Endometrial microvascular endothelial cells (primary cell): ENCODE measurements around the gene ACSL6. TPM values are rescaled to one million over a fixed set of nuclear protein-coding genes. Genes with fewer than 3 reads are reported as not detected.

ENCODE experiments used
- in situ Hi-C: cut with HindIII; loops from 2 replicates; pipeline ENCODE4 v1.10.0; 2017; ENCODE audit warnings: low sequenced_read_pairs, low pct_unique_long_range_greater_than_20kb; ENCODE audit errors: inconsistent ontology term
- total RNA-seq: library from RNA; depleted of rRNA; stranded (reverse); fragments of >200 nt; gene quantifications from one replicate; pipeline ENCODE4 v1.2.3, GENCODE V29; 2015; ENCODE audit errors: inconsistent ontology term

Gene ACSL6
- total RNA-seq, 1 donor from 2014 or later: not detected

GRCh38 chr5:132021654-132022053 is 10.2 kb upstream of the ACSL6 start:
- in situ Hi-C loops: loop anchor here (25.0 kb wide), 1 partner anchor 584 kb away; no protein-coding TSS in a partner anchor

DNA sequence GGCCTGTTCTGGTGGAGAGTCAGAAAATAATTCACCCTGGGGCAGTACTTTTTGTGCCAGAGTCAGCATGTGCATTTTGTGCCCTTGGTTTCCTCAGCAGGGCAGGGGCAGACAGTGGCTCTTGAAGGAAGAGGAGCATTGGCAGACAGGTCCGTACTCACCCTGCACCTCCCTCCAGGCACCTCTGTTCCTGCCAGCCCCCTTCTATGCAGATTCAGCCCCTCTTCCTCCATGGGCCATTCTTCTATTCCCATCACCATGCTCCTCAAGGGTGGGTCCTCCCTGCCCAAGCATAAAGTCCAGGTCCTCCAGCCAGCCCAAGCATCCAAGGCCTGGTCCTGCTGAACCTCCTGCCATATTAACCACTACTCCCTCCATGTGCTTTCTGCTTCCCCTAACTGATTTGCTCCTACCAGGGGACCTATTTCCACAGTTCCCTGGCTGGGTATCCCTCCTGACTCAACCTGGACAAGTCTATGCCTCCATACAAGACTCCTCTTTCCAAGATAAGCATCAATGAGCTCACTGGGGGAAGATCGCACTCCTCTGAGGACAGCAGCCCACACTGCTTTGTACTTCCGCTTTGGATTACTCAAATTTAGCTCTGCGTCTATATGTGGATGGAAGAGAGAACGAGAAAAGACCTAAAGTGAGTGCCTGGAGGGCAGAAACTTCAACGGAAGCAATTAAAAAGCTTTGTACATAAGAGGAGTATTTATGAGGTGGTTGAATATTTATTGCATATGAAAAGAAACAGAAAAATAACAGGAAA is 9.3 kb upstream of the ACSL6 start:
- in situ Hi-C loops: loop anchor here (25.0 kb wide), 1 partner anchor 583 kb away; no protein-coding TSS in a partner anchor

GRCh38 chr5:132019857-132020555 is 8.5 kb upstream of the ACSL6 start:
- in situ Hi-C loops: loop anchor here (25.0 kb wide), 1 partner anchor 583 kb away; no protein-coding TSS in a partner anchor

DNA sequence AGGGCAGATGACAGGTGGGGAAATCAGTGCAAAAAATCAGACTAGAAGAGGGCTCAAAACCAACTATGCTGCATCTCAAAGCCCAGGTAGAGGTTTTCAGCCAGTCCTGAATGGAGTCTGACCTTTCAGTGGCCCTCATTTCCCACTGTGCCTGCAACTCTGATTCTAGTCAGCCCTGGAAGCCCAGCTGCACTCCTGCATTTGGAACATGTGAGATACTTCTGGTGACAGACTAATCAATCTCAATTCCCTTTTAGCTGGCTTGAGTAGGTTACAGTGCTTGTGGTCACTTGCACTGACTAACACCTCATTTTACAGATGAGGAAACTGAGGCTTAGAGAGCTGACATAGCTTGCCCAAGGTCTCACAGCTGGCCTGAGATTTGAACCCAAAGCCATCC is 7.9 kb upstream of the ACSL6 start:
- in situ Hi-C loops: loop anchor here (25.0 kb wide), 1 partner anchor 582 kb away; no protein-coding TSS in a partner anchor

- in situ Hi-C loops: loop anchor here (25.0 kb wide), 1 partner anchor 581 kb away; no protein-coding TSS in a partner anchor
These were observed 6.5 kb upstream of the ACSL6 start for GRCh38 chr5:132017738-132018625.

GRCh38 chr5:132017316-132017715 is 5.9 kb upstream of the ACSL6 start:
- in situ Hi-C loops: loop anchor here (25.0 kb wide), 1 partner anchor 580 kb away; no protein-coding TSS in a partner anchor

DNA sequence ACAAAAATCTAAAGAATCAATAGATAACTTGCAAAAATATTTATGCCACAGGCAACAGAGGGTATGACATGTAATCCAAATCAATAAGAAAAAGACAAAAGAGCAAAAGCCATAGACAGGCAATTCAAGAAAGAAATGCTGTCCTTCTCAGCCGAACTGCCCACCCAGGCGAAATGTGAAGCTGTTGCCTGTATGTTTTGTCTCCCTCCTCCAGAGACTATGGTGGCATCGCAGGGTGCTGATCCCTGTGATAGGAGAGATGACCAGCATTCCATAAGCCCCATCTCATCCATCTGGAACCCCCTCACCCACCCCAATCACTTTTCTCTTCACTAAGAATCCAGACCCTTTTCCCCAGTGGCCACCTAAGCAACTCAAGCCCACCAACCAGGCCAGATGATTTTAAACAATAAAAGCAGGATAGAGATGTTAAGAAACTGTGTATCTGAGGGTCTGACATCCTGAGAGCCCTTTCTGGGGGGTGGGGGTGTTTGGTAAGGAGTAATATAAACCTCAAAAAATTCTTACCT is 5.3 kb upstream of the ACSL6 start:
- in situ Hi-C loops: loop anchor here (25.0 kb wide), 1 partner anchor 579 kb away; no protein-coding TSS in a partner anchor

- in situ Hi-C loops: loop anchor here (25.0 kb wide), 1 partner anchor 576 kb away; no protein-coding TSS in a partner anchor
These were observed 2.3 kb upstream of the ACSL6 start for GRCh38 chr5:132013711-132014110.

DNA sequence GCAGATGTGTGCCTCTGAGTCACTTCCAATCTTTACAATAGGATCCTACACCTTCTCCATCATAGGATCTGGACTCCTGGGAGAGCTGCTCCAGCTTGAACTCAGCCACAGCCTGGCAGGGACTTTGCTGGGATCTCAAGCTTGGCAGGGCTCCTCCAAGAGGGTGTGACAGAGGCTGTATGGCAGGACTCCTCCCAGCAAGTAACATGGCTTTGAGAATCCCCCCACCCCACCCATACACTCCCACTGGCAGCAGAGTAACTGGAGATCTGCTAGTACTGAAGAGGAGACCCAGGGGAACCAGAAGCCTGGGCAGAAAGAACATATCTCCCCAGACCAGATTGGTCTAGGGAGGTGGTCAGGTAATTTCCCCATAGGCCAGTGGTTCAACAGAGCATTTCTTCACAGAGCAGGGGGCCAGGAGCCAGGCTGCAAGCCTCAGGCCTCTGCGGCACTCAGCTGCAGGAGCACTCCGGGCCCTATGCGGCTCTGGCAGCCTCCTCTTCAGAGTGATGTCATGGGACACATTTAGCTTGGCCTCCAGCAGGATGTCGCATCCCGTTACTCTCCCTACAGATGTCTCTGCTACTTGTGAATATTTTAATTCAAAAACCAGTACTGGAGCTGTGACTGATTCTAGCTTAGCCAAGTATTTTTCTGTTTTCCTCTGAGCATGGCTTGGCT is 1.7 kb upstream of the ACSL6 start:
- in situ Hi-C loops: loop anchor here (25.0 kb wide), 1 partner anchor 576 kb away; no protein-coding TSS in a partner anchor

DNA sequence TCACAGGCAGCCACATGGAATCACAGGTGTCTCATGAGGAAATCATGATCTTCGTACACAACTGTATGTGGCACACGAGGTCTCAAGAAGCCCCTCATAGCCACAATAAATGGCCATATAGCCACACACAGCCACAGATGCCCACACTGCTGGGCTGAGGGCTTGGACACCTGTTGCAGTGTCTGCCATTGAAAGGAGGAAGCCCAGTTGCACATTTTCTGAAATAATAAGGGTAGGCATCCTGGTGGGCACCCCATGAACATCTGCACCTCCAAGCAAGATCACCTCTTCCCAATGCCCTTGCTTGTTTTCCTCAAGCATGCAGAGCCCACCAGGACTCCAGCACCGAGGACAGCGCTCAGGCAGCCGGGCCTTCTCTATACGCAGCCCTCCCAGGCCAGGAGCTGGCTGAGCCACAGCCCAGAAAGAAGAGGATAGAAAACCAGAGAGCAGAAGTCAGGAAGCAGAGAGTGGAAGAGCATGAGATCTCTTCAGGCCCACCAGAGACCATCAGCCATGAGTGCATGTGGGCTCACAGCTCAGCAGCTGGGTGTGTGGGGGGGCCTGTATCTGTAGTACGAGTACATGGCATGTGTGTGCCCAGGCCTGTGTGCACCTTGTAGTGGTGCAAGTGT is 1.0 kb upstream of the ACSL6 start:
- in situ Hi-C loops: loop anchor here (25.0 kb wide), 1 partner anchor 575 kb away; no protein-coding TSS in a partner anchor

DNA sequence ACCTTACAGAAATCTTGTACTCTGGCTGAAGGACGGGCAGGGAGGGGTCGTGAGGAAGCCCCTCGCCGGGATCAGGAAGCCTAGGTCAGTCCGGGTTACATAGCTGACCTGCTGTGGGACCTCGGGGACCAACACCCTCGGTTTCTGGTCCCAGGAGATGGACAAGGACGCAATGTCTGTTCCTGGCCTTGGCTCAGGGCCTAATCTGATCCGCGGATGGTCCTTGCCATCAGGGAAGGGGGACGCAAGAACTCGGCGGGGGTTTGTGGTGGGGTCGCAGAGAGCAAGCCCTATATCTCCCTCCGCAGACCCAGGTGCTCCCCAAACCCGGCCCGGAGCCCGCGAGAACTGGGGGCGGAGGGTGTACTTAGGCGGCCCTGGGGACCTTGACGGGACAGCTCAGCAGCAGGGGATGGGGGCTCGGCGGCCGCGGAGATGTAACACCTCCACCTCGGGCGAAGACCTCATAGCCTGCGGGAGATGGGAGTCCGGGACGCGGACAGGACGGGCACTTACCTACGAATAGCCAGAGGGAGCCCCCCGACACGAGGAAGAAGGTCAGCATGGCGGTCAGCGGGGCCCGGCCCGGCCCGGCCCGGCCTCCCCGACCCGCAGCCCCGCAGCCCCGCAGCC is 353 bp downstream of the ACSL6 start:
- in situ Hi-C loops: loop anchor here (25.0 kb wide), 1 partner anchor 574 kb away; no protein-coding TSS in a partner anchor

DNA sequence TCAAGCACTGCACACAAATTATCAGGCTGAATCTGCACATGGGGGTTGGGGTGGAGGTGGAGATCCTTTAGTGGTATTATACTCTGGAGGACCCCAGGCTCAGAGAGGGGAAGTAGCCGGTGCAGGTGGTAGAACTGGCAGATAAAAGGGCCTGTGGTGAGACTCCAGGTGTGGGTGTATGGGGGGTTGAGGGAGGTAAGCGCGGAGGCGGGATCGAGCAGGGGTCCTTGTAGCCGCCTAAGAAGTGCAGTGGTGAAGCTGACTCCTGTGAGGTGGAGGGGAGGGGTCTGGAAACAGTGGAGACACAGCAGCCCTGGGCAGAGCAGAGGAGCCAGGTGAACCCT is 841 bp downstream of the ACSL6 start:
- in situ Hi-C loops: loop anchor here (25.0 kb wide), 1 partner anchor 573 kb away; no protein-coding TSS in a partner anchor

GRCh38 chr5:132009706-132010405 is 1.6 kb downstream of the ACSL6 start:
- in situ Hi-C loops: loop anchor here (25.0 kb wide), 1 partner anchor 573 kb away; no protein-coding TSS in a partner anchor

- in situ Hi-C loops: loop anchor here (25.0 kb wide), 1 partner anchor 572 kb away; no protein-coding TSS in a partner anchor
These were observed 2.3 kb downstream of the ACSL6 start for GRCh38 chr5:132008961-132009680.

DNA sequence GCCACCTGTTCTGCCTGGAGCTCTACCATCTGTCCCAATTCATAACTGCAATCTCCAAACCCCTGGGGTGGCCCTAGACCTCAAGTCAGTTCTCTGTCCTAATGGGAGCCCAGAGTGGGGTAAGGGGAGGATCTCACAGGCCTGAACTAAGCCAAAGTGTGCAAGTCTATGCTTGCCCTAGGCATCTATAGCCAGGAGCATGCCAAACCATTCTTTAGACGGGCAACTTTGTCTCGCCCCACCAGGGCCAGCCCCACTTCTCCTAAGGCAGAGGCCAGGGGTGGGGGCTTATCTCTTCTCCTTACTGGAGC is 3.3 kb downstream of the ACSL6 start:
- in situ Hi-C loops: loop anchor here (25.0 kb wide), 1 partner anchor 571 kb away; no protein-coding TSS in a partner anchor
